GM12864 (cell line): ENCODE results near the gene NT5DC1.

Experiments
- DNase-seq: peaks from one replicate; pipeline ENCODE4 v3.0.0-alpha.2; 2011; ENCODE audit warnings: low read depth
- H3K4me3 ChIP-seq: 2 replicates; pipeline ENCODE4 v1.5.1; 2011; ENCODE audit warnings: mild to moderate bottlenecking, low read depth, low read length, control low read depth
- CTCF ChIP-seq: IDR thresholded peaks from 2 replicates; pipeline ENCODE4 v1.5.1; 2011; ENCODE audit warnings: low read depth, mild to moderate bottlenecking, moderate library complexity, low read length, control low read depth, inconsistent platforms; ENCODE audit errors: missing control alignments

Gene NT5DC1

DNA sequence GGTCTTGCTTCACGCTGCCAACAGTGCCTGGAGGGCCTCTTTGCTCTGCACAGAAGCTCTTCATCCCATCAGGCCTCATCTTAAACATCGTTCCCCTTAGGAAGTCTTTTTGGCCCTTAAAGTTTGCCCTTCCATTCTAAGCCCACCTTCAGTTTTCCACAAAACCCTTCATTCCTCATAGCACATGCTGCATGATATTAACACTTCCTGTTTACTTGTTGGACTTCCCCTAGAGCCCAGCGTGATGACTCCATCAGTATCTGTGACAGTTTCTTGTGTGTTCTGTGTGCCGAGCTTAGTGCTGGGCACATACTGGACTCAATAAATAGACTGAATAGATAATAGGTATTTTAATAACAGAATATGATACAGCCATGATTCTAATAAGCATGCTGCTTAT is 2.2 kb downstream of the NT5DC1 start:
- H3K4me3 ChIP-seq, result peak overlapping the region; percentile 82
- no peak for TF ChIP-seq CTCF
- DNase-seq, result no peak

GRCh38 chr6:116104636-116105035 is 4.0 kb downstream of the NT5DC1 start:
- DNase-seq, result no peak
- no peak overlapping the region for H3K4me3 ChIP-seq
- no peak for TF ChIP-seq CTCF

DNA sequence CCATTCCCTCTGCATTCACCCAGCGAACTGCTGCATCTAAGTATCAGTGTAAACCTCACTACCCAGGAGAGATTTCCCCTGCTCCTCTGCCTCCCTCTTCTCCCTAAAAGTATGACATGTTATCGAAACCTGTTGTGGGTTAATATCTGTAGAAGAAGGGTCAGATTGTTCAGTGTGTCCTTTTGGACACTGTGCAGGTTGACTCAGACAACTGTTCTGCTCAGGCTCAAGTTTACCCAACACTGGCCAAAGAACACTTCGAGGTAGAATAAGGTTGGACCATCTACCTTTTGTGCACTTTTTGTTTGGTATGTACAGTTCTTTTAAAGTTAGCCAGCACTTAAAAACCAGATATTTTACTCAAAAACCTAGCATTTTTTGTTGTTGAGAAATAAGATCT is 4.6 kb downstream of the NT5DC1 start:
- no peak for TF ChIP-seq CTCF

GRCh38 chr6:116106146-116106545 is 5.5 kb downstream of the NT5DC1 start:
- no peak overlapping the region; the same call in 1 of the 2 replicates for H3K4me3 ChIP-seq
- no peak for TF ChIP-seq CTCF
- no peak for DNase-seq

More for the DNA sequence above, 4.6 kb downstream of the NT5DC1 start:
- DNase-seq, result no peak
- H3K4me3 ChIP-seq, result no peak overlapping the region; the same call in 1 of the 2 replicates

DNA sequence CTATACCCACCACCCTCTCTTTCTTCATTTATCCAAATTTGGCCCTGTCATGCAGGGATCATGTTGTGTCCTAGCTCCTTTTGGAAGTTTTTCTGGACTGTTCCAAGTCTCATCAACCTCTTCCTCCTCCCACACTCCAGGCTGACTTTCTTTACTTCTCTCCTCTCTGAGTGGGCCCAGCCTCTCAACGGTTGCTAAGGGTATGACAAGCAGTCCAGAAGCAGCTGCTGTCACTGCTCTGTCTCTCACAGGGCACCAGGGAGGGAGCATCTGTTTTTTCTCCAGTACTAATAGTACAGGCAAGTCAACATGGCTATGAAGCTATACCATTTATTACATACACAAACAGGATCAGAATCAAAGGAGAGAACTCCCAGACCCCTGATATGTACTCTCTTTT is 8.2 kb downstream of the NT5DC1 start:
- DNase-seq, result no peak
- no peak overlapping the region for H3K4me3 ChIP-seq
- TF ChIP-seq CTCF, result no peak

DNA sequence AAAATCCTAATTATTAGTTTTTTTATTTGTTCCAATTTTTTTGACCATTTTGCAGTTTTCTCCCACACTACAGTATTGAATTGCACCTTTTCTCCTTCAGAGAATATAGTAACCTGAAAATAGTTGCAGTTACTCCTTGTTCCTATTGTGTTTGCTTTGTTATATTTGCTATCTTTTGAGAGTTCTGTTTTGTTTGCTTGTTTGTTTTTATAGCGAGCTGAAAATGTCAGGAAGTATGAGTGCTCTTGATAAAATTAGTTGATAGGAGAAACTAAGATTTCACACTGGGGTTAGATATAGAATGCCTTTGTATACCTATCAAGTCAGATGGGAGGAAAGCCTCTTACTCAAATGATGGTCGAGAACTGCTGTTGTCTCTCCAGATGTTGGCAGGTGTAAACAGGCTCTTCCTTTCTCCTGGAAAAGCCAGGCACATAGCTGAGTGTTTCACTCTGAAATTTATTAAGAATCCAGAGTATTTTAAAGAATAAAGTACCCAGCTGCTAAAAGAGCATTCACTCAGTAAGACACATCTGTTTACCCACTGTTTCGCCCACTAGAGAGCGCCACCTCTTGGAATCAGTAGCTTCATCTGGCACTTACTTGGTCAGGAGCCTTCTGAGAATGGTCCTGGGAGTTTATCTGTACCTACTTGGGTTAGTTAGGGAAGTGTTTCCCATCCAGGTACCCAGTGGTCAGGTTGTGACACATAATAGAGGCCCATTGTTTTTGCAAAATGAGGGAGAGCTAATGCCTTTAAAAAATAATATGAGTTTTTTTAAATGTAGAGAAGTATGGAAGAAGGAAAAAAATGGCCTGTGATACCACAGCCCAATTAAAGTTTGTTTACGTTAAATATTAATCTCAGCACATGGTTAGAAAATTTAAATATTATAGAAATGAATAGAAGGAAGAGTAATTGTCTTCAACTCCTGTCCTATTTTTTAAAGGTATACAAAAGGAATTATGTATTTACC is 11.2 kb downstream of the NT5DC1 start:
- no peak for DNase-seq
- no peak overlapping the region for H3K4me3 ChIP-seq
- peak; percentile 71 for TF ChIP-seq CTCF
